ENCODE data around the gene CLN6.
"Not testable (repeated sequence)": the region's sequence is repeated elsewhere in the genome, so short reads cannot be mapped to it uniquely, and the experiment has no call there.

Gene CLN6

DNA sequence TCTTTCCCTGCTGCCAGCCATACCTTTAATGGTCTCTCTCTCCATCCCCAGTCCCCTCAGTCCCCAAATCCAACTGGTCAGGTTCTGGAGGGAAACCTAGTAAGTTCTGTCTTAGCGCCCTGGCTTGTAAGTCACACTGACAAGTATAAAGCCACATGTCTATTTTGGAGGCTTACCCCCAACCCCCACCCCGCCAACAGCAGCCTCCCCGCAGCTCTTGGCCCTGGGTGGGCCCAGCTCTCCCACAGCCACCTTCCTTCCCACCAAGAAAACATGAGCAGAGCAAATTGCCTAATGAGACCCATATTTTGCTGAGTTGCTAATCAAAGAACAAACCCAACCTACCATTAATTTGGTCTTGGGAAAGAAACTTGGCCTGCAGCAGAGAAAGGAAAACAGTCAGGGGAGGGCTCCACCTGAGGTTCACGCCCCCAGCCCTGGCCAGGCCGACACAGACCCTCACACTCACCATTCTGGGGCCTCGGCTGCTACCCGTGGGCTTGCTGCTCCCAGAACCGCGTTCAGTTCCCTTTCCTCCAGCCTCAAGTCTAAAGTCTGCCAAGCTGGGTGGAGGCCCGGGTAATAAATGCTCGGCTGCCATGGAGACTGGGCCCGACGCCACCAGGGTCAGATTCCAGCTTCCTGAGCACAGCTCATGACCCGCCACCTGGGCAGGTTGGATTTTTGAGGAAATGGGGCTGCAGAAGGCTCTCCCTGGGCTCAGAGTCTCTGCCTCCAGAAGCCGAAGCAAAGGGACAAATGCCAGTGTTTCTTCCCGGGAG is 24.6 kb downstream of the CLN6 start, which contains the start of gene CALML4:
TSS of gene CALML4 (minus strand) at position 557 of the 782 bp plus-strand sequence. CDS start at position 472, 85 bp downstream.
- TF ChIP-seq, protein P1, sequence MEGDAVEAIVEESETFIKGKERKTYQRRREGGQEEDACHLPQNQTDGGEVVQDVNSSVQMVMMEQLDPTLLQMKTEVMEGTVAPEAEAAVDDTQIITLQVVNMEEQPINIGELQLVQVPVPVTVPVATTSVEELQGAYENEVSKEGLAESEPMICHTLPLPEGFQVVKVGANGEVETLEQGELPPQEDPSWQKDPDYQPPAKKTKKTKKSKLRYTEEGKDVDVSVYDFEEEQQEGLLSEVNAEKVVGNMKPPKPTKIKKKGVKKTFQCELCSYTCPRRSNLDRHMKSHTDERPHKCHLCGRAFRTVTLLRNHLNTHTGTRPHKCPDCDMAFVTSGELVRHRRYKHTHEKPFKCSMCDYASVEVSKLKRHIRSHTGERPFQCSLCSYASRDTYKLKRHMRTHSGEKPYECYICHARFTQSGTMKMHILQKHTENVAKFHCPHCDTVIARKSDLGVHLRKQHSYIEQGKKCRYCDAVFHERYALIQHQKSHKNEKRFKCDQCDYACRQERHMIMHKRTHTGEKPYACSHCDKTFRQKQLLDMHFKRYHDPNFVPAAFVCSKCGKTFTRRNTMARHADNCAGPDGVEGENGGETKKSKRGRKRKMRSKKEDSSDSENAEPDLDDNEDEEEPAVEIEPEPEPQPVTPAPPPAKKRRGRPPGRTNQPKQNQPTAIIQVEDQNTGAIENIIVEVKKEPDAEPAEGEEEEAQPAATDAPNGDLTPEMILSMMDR (conservative IDR thresholded peaks at IDR 0.05; ENCODE audit: low read depth, low read length): no peak
- DNase-seq (ENCODE audit: low read depth): peak; percentile 26
- H3K4me3 ChIP-seq (ENCODE audit: low read length): no peak within 1 kb of the TSS

DNA sequence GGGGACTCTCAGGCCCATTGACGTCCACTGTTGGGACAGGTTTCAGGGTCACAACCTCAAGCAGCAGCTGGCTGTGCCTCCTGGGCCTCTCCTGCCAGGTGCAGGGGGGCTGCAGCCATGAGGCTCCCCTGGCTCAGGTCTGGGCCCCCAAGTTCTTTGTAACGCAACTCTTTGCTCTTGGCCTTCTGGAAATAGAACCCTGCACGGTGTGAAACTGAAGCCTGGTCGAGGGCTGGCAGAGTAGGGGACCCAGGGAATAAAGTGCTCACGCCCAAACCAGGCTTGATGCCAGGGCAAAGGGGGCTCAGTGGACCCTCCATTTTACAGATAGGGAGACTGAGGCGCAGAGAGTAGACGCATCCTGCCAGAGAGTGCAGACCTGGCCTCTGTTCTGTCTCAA is 25.2 kb downstream of the CLN6 start:
- TF ChIP-seq, protein P1 (conservative IDR thresholded peaks at IDR 0.05; ENCODE audit: low read depth, low read length): no peak
- DNase-seq (ENCODE audit: low read depth): no peak
- no peak overlapping the region for H3K4me3 ChIP-seq (ENCODE audit: low read length)

DNA sequence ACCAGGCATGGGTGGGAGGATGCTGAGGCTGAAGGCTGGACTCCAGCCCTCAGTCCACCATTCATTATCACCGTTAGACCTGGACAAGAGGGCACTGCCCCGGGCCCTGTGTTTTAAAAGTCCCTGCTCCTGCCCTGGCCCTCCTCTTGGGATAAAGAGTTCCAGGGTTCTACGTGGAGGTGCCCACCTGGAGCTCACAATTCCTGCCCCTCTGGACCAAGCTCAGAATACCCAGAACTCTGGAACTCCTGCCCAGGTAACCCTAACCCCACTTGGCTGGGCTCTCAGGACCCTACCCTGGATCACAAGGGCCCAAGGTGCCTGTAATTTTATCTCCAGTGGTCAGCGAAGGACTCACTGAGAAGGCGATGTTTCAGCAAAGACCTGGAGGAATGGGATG is 25.6 kb downstream of the CLN6 start:
- no peak overlapping the region for H3K4me3 ChIP-seq (ENCODE audit: low read length)
- TF ChIP-seq, protein P1 (conservative IDR thresholded peaks at IDR 0.05; ENCODE audit: low read depth, low read length): no peak
- DNase-seq (ENCODE audit: low read depth): no peak

DNA sequence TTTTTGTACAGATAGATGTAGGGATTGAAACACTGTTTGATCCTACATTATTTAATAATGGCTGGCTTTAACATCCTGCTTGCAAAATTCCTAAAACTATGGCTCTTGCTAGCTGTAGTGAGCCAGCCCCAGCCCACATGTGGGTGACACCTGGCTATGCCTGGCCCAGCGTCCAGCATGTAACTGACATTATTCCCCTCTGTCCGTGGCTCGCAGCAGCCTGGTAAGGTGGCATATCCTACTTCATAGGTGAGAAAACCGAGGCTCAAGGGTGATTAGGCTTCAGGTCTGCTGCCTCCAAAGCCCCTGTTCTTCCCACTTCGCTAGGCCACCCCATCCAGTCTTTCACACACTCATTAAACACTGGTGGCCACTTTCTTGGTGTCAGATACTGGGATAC is 26.0 kb downstream of the CLN6 start:
- TF ChIP-seq, protein P1 (conservative IDR thresholded peaks at IDR 0.05; ENCODE audit: low read depth, low read length): no peak
- H3K4me3 ChIP-seq (ENCODE audit: low read length): no peak overlapping the region
- no peak for DNase-seq (ENCODE audit: low read depth)

DNA sequence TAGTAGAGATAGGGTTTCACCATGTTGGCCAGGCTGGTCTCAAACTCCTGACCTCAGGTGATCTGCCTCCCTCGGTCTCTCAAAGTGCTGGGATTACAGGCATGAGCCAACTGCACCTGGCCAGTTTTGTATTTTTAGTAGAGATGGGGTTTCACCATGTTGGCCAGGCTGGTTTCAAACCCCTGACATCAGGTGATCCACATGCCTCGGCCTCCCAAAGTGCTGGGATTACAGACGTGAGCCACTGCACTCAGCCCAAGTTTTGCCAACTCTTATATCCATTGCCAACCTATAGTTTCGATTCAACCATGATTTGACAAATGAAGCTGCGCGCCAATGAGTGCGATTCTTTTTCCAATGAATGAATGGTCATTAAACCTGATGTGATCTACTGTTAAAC is 26.5 kb downstream of the CLN6 start:
- not testable (repeated sequence) for DNase-seq (ENCODE audit: low read depth); H3K4me3 ChIP-seq (ENCODE audit: low read length)

DNA sequence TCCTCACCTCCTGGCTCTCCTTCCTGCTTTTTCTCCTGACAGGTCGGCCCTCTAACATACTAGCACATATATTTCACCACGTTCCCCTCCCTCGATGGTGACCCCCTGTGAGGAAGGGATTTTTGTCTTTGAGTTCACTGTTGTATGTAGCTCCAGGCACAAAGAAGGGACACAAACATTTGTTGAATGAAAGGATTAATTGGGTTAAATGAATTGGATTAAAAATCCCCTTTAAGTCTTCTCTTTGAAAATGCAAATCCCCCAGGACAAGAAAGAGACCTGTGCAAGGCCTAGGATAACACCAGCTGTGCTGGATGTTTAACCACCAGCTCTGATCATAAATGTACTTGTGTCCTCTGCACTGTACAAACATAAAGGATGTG is 27.7 kb downstream of the CLN6 start:
- DNase-seq (ENCODE audit: low read depth): no peak
- TF ChIP-seq, protein P1 (conservative IDR thresholded peaks at IDR 0.05; ENCODE audit: low read depth, low read length): no peak
- no peak overlapping the region for H3K4me3 ChIP-seq (ENCODE audit: low read length)

DNA sequence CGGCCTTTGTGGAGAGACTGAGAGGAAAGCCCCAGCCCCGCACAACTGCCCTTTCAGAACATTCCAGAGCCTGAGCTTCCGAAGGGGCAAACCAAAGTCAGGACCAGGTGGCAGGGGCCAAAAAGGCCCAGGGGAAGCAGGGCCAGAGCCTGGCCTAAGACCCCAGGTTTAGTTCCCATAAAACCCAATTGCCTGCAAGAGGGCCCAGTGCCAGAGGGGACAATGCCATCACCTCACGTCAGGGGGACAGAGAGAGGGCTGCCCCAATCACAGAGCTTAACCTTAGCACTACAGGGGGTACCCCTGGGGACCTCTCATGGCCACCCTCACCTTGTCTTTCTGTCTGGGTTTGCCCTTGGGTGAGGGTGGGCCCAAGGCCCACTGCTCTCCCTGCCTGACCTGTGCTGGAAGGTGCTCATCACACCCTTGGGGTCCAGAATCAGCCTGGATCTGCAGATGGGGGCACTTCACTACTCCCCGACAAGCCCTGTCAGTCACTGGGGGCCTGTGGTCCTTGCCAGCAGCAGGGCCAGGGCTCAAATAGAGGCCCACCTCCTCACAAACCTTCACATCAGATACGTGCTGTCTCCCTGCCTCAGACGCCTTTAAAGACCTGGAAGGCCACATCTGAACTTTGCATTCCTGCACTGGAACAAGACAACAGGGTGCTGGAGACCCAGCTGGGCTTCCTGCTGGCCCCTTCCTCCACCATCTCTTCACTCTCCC is 28.2 kb downstream of the CLN6 start:
- TF ChIP-seq, protein P1 (conservative IDR thresholded peaks at IDR 0.05; ENCODE audit: low read depth, low read length): no peak
- H3K4me3 ChIP-seq (ENCODE audit: low read length): no peak overlapping the region
- DNase-seq (ENCODE audit: low read depth): no peak
